Uterus (tissue), 4 donors: ENCODE data around the gene STARD7. TPM values are rescaled to one million over a fixed set of nuclear protein-coding genes. Genes with fewer than 3 reads are reported as not detected.

Source experiments
- DNase-seq, 2 donors: peaks; one replicate each; pipeline ENCODE4 v3.0.0-alpha.2; 2019 to 2020
- H3K27ac ChIP-seq, 2 donors: fragments of 200-600 bp; sonication (generic); 1 replicate in 1 of 2; 2 replicates in 1 of 2; pipeline ENCODE4 v1.5.1; 2016 to 2018
- H3K27me3 ChIP-seq, 2 donors: fragments of 200-600 bp; sonication (generic); one replicate each; pipeline ENCODE4 v1.5.1; 2018 to 2019; ENCODE audit warnings: control low read depth in 1 of 2
- H3K36me3 ChIP-seq, 2 donors: fragments of 200-600 bp; sonication (generic); one replicate each; pipeline ENCODE4 v1.5.1; 2019; ENCODE audit warnings: control low read depth in 1 of 2
- H3K4me1 ChIP-seq, 2 donors: fragments of 200-600 bp; sonication (generic); one replicate each; pipeline ENCODE4 v1.5.1; 2018 to 2019; ENCODE audit warnings: control low read depth in 1 of 2
- H3K4me3 ChIP-seq, 2 donors: fragments of 200-600 bp; sonication (generic); 1 replicate in 1 of 2; 2 replicates in 1 of 2; pipeline ENCODE4 v1.5.1; 2018 to 2019; ENCODE audit warnings: mild to moderate bottlenecking in 1 of 2
- H3K9me3 ChIP-seq, 2 donors: fragments of 200-600 bp; sonication (generic); one replicate each; pipeline ENCODE4 v1.5.1; 2019; ENCODE audit warnings: control low read depth in 1 of 2
- POLR2A ChIP-seq, 2 donors: fragments of 450-650 bp; IDR thresholded peaks; one replicate each; pipeline ENCODE4 v1.6.1; 2016; ENCODE audit warnings: antibody characterized with exemption in 2 of 2, mild to moderate bottlenecking in 1 of 2, moderate library complexity in 1 of 2
- intact Hi-C: fragments of 100-400 bp; cut with DNase I; formaldehyde crosslinking; loops from one replicate; pipeline ENCODE4 v1.15.1; 2023; ENCODE audit warnings: low total_unique reads
- total RNA-seq, 4 donors: library from RNA; depleted of rRNA in 3 of 4; stranded (reverse); fragments of >200 nt in 3 of 4; gene quantifications; one replicate each; pipeline versions ENCODE4 v1.1.0 to v1.2.4, GENCODE V29; 2014 to 2023
- TF ChIP-seq, protein P1 (sequence below), 4 experiments: fragments of 200-600 bp in 2 of 4; fragments of 450-650 bp in 2 of 4; sonication (generic) in 2 of 4; IDR thresholded peaks; one replicate each; pipeline ENCODE4 v1.5.1; 2016 to 2019; ENCODE audit warnings: antibody characterized with exemption in 4 of 4, mild to moderate bottlenecking in 2 of 4, moderate library complexity in 1 of 4
- donor health status: DM: yes; HTN: yes; CAD: no.

STARD7 gene
- total RNA-seq, 4 donors from 2014 or later: 53.5 to 128 (median 76.4) TPM

DNA sequence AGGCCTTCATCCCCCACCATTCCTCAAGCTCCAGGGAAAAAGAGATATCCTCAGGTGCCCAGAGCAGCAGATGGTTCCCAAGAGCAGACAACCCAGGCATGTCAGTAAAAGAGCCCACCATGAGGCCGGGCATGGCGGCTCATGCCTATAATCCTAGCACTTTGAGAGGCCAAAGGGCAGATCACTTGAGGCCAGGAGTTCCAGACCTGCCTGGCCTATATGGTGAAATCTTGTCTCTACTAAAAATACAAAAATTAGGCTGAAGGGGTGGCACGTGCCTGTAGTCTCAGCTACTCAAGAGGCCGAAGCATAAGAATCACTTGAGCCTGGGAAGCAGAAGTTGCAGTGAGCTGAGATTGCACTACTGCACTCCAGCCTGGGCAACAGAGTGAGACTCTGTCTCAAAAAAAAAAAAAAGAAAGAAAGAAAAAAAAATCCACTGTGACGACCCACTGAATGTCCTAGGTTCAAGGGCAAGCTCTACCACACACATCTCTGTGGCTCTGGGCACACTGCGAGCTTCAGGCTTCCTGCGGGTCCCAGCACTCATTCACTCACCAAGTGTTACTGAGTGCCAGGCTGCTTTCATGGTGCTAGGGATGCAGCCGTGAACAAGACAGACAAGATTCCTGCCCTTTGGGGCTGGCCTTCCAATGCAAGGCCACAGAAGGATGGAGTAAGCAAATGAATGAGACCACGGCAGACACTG lies 56.9 kb downstream of the STARD7 start:
- no peak for DNase-seq
- intact Hi-C loops: no loop called here
- Histone ChIP-seq H3K9me3 (no peaks in the 10 kb centered on the region), H3K4me3 (no peak overlapping the region), H3K4me1 (no peaks in the 10 kb centered on the region), H3K27me3 (no peaks in the 10 kb centered on the region), H3K36me3 (no peaks in the 10 kb centered on the region), H3K27ac (no peak overlapping the region)
- TF ChIP-seq, protein P1, sequence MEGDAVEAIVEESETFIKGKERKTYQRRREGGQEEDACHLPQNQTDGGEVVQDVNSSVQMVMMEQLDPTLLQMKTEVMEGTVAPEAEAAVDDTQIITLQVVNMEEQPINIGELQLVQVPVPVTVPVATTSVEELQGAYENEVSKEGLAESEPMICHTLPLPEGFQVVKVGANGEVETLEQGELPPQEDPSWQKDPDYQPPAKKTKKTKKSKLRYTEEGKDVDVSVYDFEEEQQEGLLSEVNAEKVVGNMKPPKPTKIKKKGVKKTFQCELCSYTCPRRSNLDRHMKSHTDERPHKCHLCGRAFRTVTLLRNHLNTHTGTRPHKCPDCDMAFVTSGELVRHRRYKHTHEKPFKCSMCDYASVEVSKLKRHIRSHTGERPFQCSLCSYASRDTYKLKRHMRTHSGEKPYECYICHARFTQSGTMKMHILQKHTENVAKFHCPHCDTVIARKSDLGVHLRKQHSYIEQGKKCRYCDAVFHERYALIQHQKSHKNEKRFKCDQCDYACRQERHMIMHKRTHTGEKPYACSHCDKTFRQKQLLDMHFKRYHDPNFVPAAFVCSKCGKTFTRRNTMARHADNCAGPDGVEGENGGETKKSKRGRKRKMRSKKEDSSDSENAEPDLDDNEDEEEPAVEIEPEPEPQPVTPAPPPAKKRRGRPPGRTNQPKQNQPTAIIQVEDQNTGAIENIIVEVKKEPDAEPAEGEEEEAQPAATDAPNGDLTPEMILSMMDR (IDR thresholded peaks at IDR 0.05): no peak
- TF ChIP-seq POLR2A (IDR thresholded peaks at IDR 0.05): no peak

DNA sequence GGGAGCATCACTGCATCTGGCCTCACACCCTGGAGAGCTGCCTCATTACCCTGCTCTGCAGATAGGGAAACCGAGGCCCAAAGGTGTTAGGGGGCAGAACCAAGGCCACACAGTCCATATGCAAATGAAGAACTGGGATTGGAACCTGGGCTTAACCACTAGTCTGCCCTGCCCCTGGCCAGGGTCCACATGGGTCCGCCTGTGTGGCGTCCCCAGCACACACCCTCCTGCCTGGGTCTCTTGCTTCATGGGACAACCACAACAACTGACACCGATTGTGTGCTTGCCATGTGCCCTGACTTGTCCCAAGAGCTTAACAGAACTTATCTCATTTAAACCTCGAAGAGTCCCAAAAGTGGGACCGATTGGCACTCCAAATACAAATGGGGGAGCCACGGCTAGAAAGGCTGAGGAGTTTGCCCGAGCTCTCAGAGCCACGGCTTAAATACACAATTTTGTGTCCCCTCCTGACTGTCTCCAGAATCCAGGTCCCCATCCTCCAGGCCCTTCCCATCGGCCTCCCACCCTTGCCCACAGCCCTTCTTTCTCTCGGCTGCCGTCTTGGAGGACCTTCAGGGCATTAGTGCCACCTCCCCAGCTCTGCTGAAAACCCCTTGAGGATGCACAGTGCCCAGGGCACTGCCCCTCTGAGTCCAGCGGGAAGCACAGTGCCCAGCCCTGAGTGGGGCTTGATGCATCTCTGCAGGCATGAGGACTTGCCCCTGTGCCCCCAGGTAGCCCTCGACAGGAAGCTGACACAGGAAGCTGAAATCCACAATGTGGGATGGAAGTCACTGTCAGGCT lies 57.6 kb downstream of the STARD7 start:
- intact Hi-C loops: no loop called here
- Histone ChIP-seq H3K27me3 (no peaks in the 10 kb centered on the region), H3K4me1 (no peaks in the 10 kb centered on the region), H3K36me3 (no peaks in the 10 kb centered on the region), H3K4me3 (no peak overlapping the region), H3K9me3 (no peaks in the 10 kb centered on the region), H3K27ac (no peak overlapping the region)
- no peak for TF ChIP-seq POLR2A (IDR thresholded peaks at IDR 0.05)
- TF ChIP-seq, protein P1 (IDR thresholded peaks at IDR 0.05): no peak
- no peak for DNase-seq

DNA sequence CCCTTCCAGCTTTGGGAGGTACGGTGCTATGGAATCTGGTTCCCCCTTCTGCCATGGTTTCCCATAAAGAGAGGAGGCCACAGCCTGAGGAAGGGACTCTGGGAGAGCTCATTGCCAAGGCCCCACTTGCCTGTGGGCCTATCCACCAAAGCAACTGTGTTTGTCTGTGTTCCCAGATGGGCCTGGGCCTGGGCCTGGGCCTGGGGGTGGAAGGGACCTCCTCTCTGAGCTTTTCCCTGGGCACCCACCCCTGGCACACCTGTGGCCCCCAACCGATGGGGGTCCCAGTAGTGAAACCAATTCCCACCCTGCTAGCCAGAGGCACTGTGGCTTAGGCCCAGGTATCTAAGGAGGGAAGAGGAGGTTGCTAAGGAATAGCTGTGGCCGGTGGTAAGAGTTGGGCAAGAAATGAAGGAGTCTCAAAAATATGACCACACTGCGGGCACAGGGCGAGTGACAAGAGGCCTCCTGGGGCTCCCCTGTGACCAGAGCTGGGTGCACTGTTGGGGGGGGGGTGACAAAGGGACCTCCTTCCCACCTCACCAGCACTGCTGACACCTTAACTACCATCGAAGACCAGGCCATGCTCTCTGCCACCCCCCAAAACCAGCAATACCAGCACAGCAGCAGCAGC lies 58.5 kb downstream of the STARD7 start:
- Histone ChIP-seq H3K4me1 (no peaks in the 10 kb centered on the region), H3K27ac (no peak overlapping the region), H3K36me3 (no peaks in the 10 kb centered on the region), H3K9me3 (no peaks in the 10 kb centered on the region), H3K27me3 (no peaks in the 10 kb centered on the region), H3K4me3 (no peak overlapping the region)
- intact Hi-C loops: no loop called here
- peak in 1 of 2 donors; percentile 8 for DNase-seq
- TF ChIP-seq POLR2A (IDR thresholded peaks at IDR 0.05): no peak
- TF ChIP-seq, protein P1 (IDR thresholded peaks at IDR 0.05): no peak

- no peaks in the 10 kb centered on the region for H3K27me3 ChIP-seq
- H3K4me1 ChIP-seq: no peaks in the 10 kb centered on the region
- DNase-seq: peak; percentile 61
- no peak overlapping the region for H3K4me3 ChIP-seq
- no peaks in the 10 kb centered on the region for H3K9me3 ChIP-seq
- H3K27ac ChIP-seq: no peak overlapping the region
- intact Hi-C loops: no loop called here
- no peaks in the 10 kb centered on the region for H3K36me3 ChIP-seq
- peak in 1 of 2 donors; percentile 11 for TF ChIP-seq POLR2A (IDR thresholded peaks at IDR 0.05)
- TF ChIP-seq, protein P1 (IDR thresholded peaks at IDR 0.05): no peak
These were observed 60.0 kb downstream of the STARD7 start for GRCh38 chr2:96148410-96149217.
